LHCN-M2 (cell line): ENCODE results near the gene MYO1A. TPM values are rescaled to one million over a fixed set of nuclear protein-coding genes. Genes with fewer than 3 reads are reported as not detected.
"Not testable (repeated sequence)": the region's sequence is repeated elsewhere in the genome, so short reads cannot be mapped to it uniquely, and the experiment has no call there.

Experiments used
- DNase-seq: peaks from one replicate; pipeline ENCODE4 v3.0.0-alpha.2; 2012; ENCODE audit warnings: low read depth
- total RNA-seq: library from RNA; depleted of rRNA; stranded (reverse); fragments of >200 nt; gene quantifications from 2 replicates; pipeline ENCODE4 v1.2.3, GENCODE V29; 2014

The MYO1A gene
- total RNA-seq, 1 experiment from 2014 or later: 0.06 TPM

GRCh38 chr12:56996793-56997545 lies 53.0 kb downstream of the MYO1A start:
- DNase-seq: no peak

- DNase-seq: no peak
Observed at GRCh38 chr12:56995930-56996496, 53.9 kb downstream of the MYO1A start.

- no peak for DNase-seq
Observed at GRCh38 chr12:56995201-56995929, 54.6 kb downstream of the MYO1A start.

- DNase-seq: no peak
Observed at GRCh38 chr12:56994231-56994746, 55.6 kb downstream of the MYO1A start.

GRCh38 chr12:56993346-56993745 lies 56.6 kb downstream of the MYO1A start:
- DNase-seq: no peak

- no peak for DNase-seq
Observed at GRCh38 chr12:56991319-56992246, 58.3 kb downstream of the MYO1A start.

GRCh38 chr12:56990648-56991318 lies 59.1 kb downstream of the MYO1A start:
- DNase-seq: no peak

- DNase-seq: no peak
Observed at GRCh38 chr12:56989861-56990610, 59.9 kb downstream of the MYO1A start.

GRCh38 chr12:56988207-56988739 lies 61.7 kb downstream of the MYO1A start:
- no peak for DNase-seq

GRCh38 chr12:56987551-56988053 lies 62.3 kb downstream of the MYO1A start:
- DNase-seq: peak; percentile 63

GRCh38 chr12:56987011-56987410 lies 62.9 kb downstream of the MYO1A start:
- no peak for DNase-seq

GRCh38 chr12:56985714-56986113 lies 64.2 kb downstream of the MYO1A start:
- DNase-seq: not testable (repeated sequence)

GRCh38 chr12:56983386-56983785 lies 66.5 kb downstream of the MYO1A start:
- no peak for DNase-seq

GRCh38 chr12:56982578-56983236 lies 67.2 kb downstream of the MYO1A start:
- DNase-seq: not testable (repeated sequence)

- DNase-seq: no peak
Observed at GRCh38 chr12:56980941-56981530, 68.9 kb downstream of the MYO1A start.

GRCh38 chr12:56980268-56980667 lies 69.7 kb downstream of the MYO1A start:
- no peak for DNase-seq

- DNase-seq: no peak
Observed at GRCh38 chr12:56979628-56980027, 70.3 kb downstream of the MYO1A start.
